Measurements from ENCODE around the gene LCP2.

LCP2 gene

DNA sequence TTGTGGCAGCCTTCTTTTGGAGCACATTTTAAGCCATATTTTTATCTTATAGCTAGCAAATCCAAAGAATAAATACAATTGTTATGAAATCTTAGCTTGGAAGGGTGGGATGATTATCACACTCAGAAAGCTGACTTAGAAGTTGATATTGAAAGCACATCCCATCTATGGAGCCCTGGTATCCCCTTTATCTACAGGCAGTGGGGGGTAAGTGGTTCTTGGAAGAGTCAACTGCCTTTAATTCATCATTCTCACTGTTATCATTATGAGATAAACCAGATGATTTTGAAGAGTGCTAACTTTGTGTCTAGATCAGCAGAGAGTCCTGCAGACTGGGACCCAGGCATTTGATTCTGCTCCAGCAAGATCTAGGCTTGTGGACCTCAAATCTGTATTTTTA lies 3.0 kb downstream of the LCP2 start:
- DNase-seq: no peak

DNA sequence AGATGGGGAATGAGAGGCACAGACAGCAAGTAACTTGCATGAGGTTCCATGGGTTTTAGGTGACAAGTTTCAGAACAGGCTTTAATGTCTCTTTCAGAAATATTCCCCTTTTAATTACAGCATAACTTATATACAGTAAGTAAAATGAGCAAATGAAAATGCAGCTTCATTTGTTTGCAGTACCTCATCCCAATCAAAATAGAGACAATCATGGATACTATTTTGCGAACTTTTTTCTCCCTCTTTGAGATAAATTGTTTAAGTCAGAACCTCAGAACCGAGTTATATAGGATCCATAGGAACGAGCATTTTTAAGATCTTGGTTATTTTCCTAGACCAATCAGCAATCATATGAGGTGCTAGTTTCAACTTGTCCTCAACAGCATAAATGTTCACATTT lies 3.5 kb downstream of the LCP2 start:
- no peak for DNase-seq

GRCh38 chr5:170293273-170293672 lies 4.3 kb downstream of the LCP2 start:
- DNase-seq: no peak

GRCh38 chr5:170292179-170293104 lies 5.1 kb downstream of the LCP2 start:
- DNase-seq: no peak

- DNase-seq: no peak
Observed at GRCh38 chr5:170290498-170290897, 7.1 kb downstream of the LCP2 start.

GRCh38 chr5:170289764-170290163 lies 7.8 kb downstream of the LCP2 start:
- no peak for DNase-seq

GRCh38 chr5:170289121-170289520 lies 8.5 kb downstream of the LCP2 start:
- DNase-seq: no peak

- DNase-seq: no peak
Observed at GRCh38 chr5:170288551-170288950, 9.0 kb downstream of the LCP2 start.

- no peak for DNase-seq
Observed at GRCh38 chr5:170288151-170288550, 9.4 kb downstream of the LCP2 start.

- no peak for DNase-seq
Observed at GRCh38 chr5:170287532-170287931, 10.0 kb downstream of the LCP2 start.

DNA sequence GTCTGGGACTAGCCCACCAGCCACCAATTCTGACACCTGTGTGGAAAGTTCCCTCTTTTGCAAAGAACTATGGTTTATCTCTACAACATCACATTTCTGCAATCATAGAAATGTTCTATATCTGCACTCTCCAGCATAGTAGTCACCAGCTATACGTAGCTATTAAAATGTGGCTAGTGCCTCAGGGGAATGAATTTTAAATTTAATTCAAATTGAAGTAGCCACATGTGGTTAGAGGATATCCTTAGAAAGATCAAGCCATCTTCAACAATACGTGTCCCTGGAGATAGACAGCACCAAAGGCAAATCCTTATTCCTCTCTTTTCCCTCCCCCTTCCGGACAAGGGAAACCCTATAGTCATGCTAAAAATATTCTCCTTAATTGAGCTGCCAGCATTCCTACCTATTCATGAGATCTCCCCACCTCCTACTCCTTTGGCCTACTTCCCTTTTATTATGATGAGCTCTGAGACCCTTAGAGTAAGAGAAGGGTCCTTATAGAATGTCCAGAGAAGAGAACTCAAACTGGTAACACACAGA lies 11.1 kb downstream of the LCP2 start:
- no peak for DNase-seq

- DNase-seq: no peak
Observed at GRCh38 chr5:170285181-170285580, 12.4 kb downstream of the LCP2 start.

GRCh38 chr5:170284231-170284630 lies 13.3 kb downstream of the LCP2 start:
- DNase-seq: no peak

GRCh38 chr5:170283296-170283695 lies 14.3 kb downstream of the LCP2 start:
- no peak for DNase-seq

DNA sequence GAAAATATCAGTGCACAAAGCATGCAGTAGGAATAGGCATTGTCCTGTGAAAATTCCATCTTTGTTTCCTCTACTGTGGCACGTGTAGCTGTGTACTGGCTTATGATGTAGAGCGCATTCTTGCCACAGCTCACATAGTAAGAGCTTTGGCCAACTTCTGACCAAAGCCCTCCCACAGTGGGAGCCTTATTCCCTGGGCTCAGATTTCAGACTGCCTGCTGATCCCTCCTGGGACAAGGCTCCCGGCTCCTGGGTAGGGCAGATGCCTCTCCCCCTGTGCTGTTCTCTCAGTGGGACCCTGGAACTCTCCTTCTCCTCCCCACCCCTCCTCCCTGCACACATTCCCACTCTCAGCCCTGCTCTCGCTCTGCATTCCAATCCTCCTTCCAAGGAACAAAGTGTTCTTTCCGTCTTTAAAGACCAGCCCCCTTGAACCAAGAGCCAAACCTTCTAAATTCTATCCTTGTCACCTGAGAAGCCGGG lies 17.5 kb downstream of the LCP2 start:
- no peak for DNase-seq

DNA sequence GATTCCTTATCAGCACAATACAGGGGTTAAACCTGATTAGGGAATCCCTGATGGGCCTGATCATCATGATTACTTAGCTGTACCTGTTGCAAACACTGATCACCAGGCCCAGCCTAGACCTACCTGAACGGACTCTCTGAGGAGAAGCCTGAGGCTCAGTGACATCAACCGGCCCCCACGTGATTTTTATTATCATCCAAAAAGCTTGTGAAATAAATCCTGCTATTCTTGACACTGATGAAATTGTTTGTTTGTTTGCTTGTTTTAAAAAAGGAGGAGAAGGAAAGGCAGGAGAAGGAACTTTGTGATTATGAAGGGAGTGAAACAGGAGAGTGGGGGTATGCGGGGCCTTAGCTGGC lies 18.1 kb downstream of the LCP2 start:
- no peak for DNase-seq

DNA sequence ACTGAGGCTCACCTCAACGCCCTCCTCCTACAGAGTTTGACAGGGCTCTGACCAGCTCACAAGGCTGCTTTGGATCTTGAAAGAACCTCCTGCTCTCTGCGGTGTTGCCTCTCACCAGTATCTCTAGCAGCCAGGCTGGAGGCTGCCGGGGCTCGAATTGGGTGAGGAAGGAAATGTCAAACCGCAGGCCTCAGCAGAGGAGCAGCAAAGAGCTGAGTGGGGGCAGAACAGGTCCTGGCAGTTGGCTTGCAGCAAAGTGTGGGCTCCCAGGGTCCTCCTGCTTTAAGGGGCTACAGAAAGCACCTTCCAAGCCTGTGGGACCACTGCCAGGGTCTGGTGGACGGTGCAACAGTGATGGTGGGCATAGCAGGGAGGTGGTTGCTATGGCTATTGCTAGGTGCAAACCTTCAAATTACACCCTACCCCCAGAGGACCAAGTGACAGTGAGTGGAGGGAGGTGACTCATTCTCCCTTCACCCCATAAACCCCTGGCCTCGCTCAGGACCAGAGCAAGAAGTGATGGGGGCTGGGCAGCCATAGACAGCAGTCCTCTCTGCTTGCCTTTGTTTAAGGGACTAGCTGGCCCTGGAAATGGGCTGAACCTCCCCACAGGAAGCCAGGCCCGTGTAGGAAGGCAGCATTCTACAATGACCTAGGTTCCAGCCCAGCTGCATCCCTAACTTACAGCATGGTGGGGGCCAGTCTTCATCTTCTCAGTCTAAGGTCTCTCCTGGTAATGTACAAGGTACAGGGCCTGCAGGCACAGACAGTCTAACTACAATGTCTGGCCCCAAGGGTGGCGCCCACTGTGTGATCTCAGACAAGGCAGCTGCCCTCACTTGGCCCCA lies 18.7 kb downstream of the LCP2 start:
- peak; percentile 84 for DNase-seq

DNA sequence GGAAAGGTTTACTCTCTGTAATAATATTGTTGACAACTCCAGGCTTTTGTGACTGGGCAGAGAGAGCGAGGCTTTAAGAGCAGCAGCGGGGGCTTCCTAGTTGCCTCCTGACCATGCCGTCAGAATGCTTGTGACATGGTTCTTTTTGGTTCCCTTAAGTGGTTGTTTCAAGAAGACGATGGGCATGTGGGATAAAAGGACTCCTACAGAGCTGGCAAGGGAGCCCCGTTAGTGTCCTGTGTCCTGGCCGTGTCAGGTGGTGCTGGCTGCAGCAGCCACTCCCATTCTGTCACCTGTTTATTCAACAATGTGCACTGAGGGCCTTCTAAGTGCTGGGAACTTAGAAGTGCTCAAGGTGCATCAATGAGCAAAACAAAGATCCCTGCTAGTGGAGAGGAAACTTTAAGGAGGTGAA lies 19.7 kb downstream of the LCP2 start:
- DNase-seq: no peak

DNA sequence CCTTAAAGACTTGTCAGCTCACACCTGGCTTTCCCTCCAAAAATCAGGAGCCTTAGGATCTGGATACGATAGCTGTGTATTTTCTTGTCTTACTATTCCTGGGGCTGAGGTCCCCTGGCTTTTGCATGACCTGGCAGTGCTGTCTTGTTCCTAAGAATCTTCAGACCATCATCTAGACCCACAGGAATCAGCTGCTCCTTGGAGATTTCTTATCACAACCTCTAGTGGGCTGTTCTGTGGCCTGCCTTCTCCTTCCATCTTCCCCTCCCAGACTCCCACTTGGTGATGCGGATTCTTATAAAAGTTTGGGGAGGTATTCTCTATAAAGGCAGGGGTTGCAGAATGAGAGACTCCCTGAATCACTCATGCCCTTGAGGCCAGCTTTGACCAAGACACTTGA lies 21.4 kb downstream of the LCP2 start:
- DNase-seq: no peak

GRCh38 chr5:170275376-170275994 lies 22.1 kb downstream of the LCP2 start:
- no peak for DNase-seq

DNA sequence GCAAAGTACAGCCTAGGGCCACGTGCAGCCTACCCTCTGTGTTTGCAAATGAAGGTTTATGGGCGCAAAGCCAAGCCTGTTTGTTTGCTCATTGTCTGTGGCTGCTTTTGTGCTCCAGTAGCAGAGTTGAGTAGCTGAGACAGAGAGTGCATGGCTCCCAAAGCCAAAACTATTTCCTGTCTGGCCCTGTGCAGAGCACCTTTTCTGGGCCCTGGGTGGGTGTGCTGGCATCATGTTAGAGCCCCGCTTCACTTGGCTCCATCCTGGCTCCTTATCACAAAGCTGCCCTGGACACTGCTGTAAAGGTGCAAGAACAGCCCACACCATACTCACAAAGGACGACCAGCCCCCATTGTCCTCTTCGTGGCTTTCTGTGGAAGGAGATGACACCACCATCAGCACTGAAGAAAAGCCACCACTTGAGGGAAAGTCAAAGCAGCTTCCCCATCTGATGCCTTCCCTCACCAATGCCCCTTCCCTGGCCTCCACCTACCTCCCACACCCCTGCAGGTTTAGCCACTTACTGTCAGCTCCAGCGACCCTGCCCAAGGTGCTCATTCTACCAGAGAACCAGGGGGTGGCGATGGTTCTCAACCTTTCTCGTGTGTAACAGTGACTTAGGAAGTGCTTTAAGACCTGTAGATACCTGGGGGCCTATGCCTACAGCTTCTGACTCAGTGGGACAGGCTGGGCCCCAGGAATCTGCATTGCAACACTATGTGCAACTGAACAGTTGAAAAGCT lies 23.4 kb downstream of the LCP2 start:
- peak; percentile 62 for DNase-seq

GRCh38 chr5:170270293-170271069 lies 27.1 kb downstream of the LCP2 start:
- no peak for DNase-seq

Data from activated naive CD4-positive, alpha-beta T cell treated with Interleukin-2 at 50 U/mL for 16 hours (primary cell).